GOT3 (cell line): ENCODE data around the gene WDR44.
"Not testable (repeated sequence)": the region's sequence is repeated elsewhere in the genome, so short reads cannot be mapped to it uniquely, and the experiment has no call there.

ENCODE experiments used
- DNase-seq: peaks from one replicate; lab custom pipeline; 2025; ENCODE audit warnings: mixed read lengths; lab: John Stamatoyannopoulos, UW

Gene WDR44

DNA sequence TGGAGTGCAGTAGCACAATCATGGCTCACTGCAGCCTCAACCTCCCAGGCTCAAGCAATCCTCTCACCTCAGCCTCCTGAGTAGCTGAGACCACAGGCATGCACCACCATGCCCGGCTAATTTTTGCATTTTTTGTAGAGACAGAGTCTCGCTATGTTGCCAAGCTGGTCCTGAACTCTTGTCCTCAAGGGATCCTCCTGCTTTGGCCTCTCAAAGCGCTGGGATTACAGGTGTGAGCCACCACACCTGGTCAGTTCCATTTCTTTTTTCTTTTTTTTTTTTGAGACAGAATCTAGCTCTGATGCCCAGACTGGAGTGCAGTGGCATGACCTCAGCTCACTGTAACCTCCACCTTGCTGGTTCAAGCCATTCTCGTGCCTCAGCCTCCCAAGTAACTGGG is 136.5 kb downstream of the WDR44 start:
- DNase-seq, result not testable (repeated sequence)

- no peak for DNase-seq
Observed at GRCh38 chrX:118484216-118484903, 138.5 kb downstream of the WDR44 start.

- not testable (repeated sequence) for DNase-seq
Observed at GRCh38 chrX:118486693-118487092, 140.8 kb downstream of the WDR44 start.

DNA sequence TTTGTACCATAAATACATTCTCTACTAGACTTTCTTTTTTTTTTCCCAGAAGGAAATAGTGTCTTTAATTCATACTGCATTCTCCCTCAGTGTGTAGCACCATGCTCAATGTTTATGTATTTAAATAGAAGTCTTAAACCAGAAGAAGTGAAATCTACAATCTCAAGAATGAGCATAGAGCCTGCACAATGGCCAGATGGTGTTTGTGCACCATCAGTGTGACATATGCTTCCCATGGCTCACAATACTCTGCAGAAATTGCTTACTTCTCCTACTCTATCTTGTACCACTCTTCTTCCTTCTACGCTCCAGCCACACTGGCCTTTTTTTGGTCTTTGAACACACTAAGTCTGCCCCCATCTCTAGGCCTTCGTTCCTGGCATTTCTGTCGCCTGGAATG is 147.1 kb downstream of the WDR44 start:
- DNase-seq, result no peak

DNA sequence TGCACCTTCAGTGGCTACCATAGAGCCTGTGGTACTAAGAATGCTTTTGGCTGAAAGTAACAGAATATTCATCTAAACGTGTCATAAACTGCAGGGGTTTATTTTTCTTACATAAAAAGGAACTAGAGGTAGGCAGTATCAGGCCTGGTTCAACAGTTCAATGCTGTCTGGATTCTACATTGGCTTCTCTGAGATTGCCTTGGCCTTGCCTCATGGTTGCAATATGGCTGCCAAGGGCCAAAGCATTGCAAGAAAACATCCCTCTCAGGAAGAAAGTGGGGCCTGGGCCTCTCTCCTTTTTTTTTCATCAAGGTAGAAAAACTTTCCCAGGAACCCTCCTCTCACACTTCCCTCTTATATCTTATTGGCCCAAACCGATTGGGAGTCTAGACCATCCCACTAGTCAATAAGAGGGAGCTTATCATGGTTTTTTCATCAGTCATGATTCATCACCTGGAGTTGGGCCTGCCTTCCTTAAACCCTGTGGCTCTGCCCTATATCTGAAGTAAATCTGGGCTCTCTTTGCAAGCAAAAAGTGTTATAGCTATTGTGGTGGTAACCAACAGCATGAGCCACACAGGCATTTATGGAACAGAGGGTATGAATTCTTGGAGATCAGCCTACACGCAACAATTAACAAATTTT is 147.9 kb downstream of the WDR44 start:
- no peak for DNase-seq

DNA sequence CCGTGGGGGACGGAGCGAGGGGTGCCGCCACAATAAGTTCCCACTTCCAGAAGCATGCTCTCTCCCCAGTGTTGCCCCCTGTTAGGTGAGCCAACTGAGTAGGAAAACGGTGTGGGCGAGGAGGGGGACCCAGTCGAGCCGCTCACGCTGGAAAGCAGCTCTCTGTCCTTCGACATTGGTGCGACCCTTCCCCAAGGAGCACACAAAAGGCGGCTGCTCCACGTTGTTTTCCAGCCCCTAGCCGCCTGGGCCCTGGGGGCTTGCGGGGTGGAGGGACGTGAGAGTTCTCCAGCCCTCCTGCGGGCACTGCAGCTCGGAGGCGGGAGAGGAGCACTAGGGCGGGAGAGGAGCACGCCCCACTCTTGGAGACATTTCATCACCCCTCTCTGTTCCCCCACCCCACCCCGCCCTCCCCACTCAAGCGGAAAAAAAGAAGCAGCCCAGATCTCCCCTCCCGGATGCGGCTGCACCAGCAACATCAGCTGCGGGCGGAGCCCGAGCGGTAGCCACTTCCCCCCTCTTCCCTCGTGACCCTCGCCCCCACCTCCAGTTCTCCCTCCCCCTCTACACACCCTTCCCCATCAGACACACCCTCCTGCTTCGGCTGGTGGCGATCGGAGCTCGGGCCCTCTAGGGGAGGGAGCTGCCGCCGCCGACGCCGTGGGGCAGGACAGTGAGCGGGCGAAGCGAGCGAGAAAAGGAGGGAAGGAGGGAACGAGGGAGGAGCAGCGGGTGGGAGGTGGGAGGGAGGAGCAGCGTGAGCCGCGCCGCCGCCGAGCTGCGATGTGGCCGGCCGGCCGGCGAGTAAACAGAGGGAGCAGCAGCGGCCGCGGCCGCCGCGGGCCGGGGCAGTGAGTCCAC is 149.4 kb downstream of the WDR44 start, which contains the start of gene DOCK11:
Gene DOCK11, plus strand, starts transcription at position 755 of the 861 bp plus-strand sequence. CDS start 157 bp downstream, outside the sequence.
- peak; percentile 5 for DNase-seq

DNA sequence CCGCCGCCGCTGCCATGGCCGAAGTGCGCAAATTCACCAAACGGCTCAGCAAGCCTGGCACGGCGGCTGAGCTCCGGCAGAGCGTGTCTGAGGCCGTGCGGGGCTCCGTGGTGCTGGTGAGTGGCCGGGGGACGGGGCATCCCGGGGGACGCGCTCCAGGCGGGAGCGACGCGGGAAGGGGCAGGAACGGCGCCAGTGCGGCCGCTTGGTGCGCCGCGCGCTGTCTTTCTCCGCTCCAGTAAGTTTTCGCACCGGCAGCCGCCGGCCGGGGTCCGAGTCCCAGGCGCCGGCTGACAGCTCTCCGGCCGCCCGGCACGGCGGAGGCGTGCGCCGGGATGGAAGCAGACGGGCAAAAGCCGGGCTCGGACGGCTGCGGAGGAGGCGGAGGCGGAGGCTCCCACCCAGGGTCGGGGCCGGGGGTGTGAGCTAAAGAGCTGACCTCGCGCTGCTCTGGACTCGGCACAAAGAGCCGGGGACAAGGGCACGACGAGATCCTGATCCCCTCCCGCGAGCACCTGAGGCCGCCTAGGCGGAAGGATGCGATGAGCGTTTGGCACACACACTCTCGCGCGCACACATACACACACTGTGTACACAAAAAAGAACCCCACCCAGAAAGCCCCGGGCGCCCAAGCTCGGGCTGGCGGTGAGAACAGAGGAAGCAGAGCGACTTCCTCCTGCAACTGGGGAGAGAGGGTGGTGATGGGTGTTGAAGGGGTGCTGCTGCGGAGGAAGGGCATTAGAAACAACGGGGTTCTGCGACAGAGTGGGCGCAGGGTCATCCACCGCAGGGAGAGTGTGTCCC is 150.3 kb downstream of the WDR44 start:
- DNase-seq, result no peak

- DNase-seq, result no peak
Observed at GRCh38 chrX:118496763-118497079, 150.8 kb downstream of the WDR44 start.

GRCh38 chrX:118497180-118497818 is 151.4 kb downstream of the WDR44 start:
- DNase-seq, result no peak

DNA sequence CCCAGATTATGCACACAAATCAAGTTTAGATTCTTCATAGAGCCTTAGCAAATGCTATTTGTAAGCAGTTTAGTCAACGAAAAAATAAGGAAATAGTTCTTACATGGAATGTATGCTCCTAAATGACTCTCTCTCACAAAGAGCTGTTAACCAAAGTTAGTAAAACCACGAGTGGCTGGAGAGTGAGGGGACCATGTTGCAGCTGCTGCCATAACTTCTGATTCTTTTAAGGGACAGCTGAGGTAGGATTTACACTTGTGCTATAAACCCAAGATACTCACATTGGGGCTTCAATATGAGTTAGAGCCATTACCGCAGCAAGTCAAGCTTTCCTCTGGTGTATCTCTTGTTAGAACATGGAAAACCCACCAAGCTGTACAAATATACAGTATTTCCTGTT is 152.4 kb downstream of the WDR44 start:
- DNase-seq, result no peak

DNA sequence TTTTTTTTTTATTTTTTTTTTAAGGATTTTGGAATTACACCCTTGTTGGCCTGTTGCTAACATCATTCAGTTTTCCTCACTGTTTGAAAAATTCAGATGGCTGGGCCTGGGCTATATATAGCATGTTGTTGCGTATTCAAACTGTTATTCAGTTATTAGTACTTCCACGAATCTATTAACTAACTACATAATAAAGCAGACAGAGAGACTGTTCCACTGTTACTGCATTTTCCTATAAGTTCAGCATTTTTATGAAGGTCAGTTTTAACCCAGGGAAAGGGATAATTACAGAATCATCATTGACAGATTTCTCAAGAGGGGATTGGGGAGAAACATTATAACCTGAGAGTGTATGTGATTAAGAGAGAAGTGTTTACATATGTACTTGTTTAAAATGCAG is 152.8 kb downstream of the WDR44 start:
- DNase-seq, result no peak

DNA sequence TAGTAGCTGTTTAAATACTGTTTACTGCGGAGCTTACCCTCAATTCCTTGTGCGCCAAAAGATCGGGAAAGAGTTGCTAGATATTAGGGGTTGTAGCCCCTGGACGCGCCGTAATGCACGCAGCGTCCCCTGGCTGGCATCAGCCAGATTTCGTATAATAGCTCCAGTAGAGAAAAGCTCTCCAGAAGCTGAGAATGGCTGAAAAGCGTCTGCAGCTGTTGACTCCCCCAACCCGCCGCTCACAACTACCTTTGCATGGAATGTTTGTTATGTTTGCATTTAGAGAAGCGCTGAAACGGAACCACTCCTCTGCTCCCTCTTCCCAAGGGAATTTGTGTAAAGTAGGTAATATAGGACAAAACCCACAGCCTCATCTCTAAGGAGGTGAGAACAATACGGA is 153.4 kb downstream of the WDR44 start:
- DNase-seq, result no peak
